Effector memory CD4-positive, alpha-beta T cell (primary cell): ENCODE measurements around the gene FOXO3.
"Not testable (repeated sequence)": the region's sequence is repeated elsewhere in the genome, so short reads cannot be mapped to it uniquely, and the experiment has no call there.

Experiments
- DNase-seq, 3 donors: peaks; one replicate each; pipeline ENCODE4 v3.0.0-alpha.2; 2020
- H3K27ac ChIP-seq: 2 replicates; pipeline ENCODE4 v1.7.0; 2013; ENCODE audit warnings: mild to moderate bottlenecking, low read length, moderate library complexity; ENCODE audit not compliant: insufficient read depth, poor library complexity, severe bottlenecking
- H3K27me3 ChIP-seq: replicated peaks from 2 replicates; pipeline ENCODE4 v1.7.0; 2013; ENCODE audit warnings: mild to moderate bottlenecking, low read length; ENCODE audit not compliant: insufficient read depth, control insufficient read depth, poor library complexity, severe bottlenecking
- H3K36me3 ChIP-seq: 2 replicates; pipeline ENCODE4 v1.7.0; 2013; ENCODE audit warnings: mild to moderate bottlenecking, low read length, moderate library complexity; ENCODE audit not compliant: control insufficient read depth, insufficient read depth
- H3K4me1 ChIP-seq: 2 replicates; pipeline ENCODE4 v1.7.0; 2013; ENCODE audit warnings: low read length, mild to moderate bottlenecking; ENCODE audit not compliant: control insufficient read depth, insufficient read depth, poor library complexity, severe bottlenecking
- H3K4me3 ChIP-seq: 2 replicates; pipeline ENCODE4 v1.7.0; 2013; ENCODE audit warnings: low read length, low read depth, mild to moderate bottlenecking; ENCODE audit not compliant: insufficient read depth, poor library complexity, severe bottlenecking
- H3K9me3 ChIP-seq: 2 replicates; pipeline ENCODE4 v1.7.0; 2013; ENCODE audit warnings: mild to moderate bottlenecking, low read length, moderate library complexity; ENCODE audit not compliant: control insufficient read depth

Gene FOXO3

GRCh38 chr6:108680314-108680713 is 119.6 kb downstream of the FOXO3 start:
- not testable (repeated sequence) for DNase-seq, H3K27me3 ChIP-seq, H3K9me3 ChIP-seq, H3K4me1 ChIP-seq, H3K27ac ChIP-seq, H3K36me3 ChIP-seq, H3K4me3 ChIP-seq

DNA sequence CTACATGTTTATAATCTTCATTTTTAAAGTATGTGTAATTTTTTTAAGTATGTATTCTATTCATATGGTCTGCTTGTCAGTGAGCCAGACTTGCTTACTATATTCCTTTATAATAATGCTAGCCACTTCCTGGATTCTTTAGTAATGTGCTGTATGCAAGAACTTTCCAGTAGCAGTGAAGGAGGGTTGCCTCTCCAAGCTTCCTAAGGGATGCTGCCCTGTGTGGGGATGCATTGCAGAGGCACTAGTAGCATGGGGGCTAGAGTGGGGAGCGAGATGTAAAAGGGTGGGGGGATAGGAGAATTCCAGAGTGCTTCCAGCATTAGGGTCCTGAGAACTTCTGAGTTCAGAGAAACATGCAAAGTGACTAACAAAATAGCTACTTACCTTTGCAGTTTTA is 121.0 kb downstream of the FOXO3 start:
- not testable (repeated sequence) for H3K4me1 ChIP-seq, DNase-seq, H3K27me3 ChIP-seq, H3K9me3 ChIP-seq, H3K27ac ChIP-seq, H3K4me3 ChIP-seq, H3K36me3 ChIP-seq

DNA sequence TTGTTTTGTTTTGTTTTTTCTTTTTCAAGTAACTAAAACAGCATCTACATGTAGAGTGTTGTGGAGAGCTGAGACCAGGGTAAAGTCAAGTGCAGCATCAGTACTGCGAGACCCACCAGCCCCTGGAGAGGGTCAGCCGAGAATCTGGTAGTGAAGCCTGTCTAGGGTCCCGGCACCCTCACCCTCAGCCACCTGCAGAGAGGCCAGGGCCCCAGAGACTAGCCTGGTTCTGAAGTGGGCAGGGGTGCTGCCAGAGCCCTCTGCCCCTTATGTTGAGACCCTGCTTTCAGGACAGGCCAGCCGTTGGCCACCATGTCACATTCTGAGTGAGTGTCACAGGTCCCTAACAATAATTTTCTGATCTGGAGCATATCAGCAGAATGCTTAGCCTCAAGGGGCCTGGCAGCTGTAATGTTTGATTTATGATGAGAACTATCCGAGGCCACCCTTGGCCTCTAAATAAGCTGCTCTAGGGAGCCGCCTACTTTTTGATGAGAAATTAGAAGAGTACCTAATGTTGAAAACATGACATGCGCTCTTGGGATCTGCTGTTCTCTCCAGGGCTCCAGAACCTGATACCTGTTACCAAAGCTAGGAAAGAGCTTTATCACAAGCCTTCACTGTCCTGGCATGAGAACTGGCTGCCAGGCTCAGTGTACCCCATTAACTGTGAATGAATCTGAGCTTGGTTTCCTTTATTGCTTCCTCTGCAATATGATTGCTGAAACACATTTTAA is 121.8 kb downstream of the FOXO3 start:
- not testable (repeated sequence) for DNase-seq, H3K36me3 ChIP-seq, H3K4me3 ChIP-seq, H3K4me1 ChIP-seq, H3K27ac ChIP-seq, H3K9me3 ChIP-seq, H3K27me3 ChIP-seq

DNA sequence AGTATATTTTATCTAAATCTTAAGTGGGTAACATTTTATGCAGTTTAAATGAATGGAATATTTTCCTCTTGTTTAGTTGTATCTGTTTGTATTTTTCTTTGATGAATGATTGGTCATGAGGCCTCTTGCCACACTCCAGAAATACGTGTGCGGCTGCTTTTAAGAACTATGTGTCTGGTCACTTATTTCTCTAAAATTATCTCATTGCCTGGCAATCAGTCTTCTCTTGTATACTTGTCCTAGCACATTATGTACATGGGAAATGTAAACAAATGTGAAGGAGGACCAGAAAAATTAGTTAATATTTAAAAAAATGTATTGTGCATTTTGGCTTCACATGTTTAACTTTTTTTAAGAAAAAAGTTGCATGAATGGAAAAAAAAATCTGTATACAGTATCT is 123.3 kb downstream of the FOXO3 start:
- H3K4me3 ChIP-seq, H3K36me3 ChIP-seq, H3K27me3 ChIP-seq, H3K9me3 ChIP-seq, H3K27ac ChIP-seq, H3K4me1 ChIP-seq, DNase-seq: not testable (repeated sequence)

GRCh38 chr6:108684771-108685329 is 124.1 kb downstream of the FOXO3 start:
- DNase-seq: no peak
- H3K9me3 ChIP-seq: no peaks in the 10 kb centered on the region
- H3K27ac ChIP-seq: no peak overlapping the region
- H3K4me1 ChIP-seq: no peaks in the 10 kb centered on the region
- H3K36me3 ChIP-seq: peaks cover 4% of the 10 kb centered on the region
- H3K4me3 ChIP-seq: no peak overlapping the region
- no peaks in the 10 kb centered on the region for H3K27me3 ChIP-seq

DNA sequence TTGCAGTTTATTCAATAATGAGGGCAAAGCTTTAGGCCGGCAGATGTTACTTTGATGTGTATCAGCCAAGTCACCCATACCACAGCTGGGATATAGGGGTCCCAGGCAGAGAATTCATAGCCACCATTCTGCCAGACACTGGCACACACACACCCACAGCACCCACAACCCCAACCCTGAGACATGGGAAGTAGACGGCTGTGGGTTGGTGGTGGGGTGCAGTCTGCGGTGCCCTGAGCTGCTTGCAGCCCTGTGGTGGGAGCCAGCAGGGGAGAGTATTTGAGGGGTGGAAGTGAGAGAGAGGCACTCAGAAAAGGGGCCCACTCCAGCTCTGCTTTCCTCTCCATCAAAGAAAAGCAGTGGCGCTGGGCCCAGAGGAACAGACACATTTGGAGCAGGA is 125.3 kb downstream of the FOXO3 start:
- Histone ChIP-seq H3K27ac (no peak overlapping the region), H3K27me3 (no peaks in the 10 kb centered on the region), H3K4me1 (no peaks in the 10 kb centered on the region), H3K4me3 (no peak overlapping the region), H3K9me3 (no peaks in the 10 kb centered on the region), H3K36me3 (peaks cover 4% of the 10 kb centered on the region)
- no peak for DNase-seq

- no peaks in the 10 kb centered on the region for H3K27me3 ChIP-seq
- H3K4me1 ChIP-seq: no peaks in the 10 kb centered on the region
- no peak overlapping the region for H3K27ac ChIP-seq
- H3K9me3 ChIP-seq: no peaks in the 10 kb centered on the region
- H3K36me3 ChIP-seq: peaks cover 4% of the 10 kb centered on the region
- no peak overlapping the region for H3K4me3 ChIP-seq
- no peak for DNase-seq
These were observed 126.2 kb downstream of the FOXO3 start for GRCh38 chr6:108686896-108687295.

GRCh38 chr6:108687921-108688320 is 127.2 kb downstream of the FOXO3 start:
- H3K27me3 ChIP-seq: no peaks in the 10 kb centered on the region
- no peak for DNase-seq
- H3K9me3 ChIP-seq: no peaks in the 10 kb centered on the region
- H3K4me3 ChIP-seq: no peak overlapping the region
- H3K4me1 ChIP-seq: no peaks in the 10 kb centered on the region
- peaks cover 4% of the 10 kb centered on the region for H3K36me3 ChIP-seq
- H3K27ac ChIP-seq: no peak overlapping the region

- DNase-seq: no peak
- H3K4me3 ChIP-seq: no peak overlapping the region
- H3K27ac ChIP-seq: no peak overlapping the region
These were observed 128.8 kb downstream of the FOXO3 start for GRCh38 chr6:108689272-108690161.

More at GRCh38 chr6:108689272-108690161, 128.8 kb downstream of the FOXO3 start:
- Histone ChIP-seq H3K9me3 (no peaks in the 10 kb centered on the region), H3K36me3 (peaks cover 4% of the 10 kb centered on the region), H3K4me1 (no peaks in the 10 kb centered on the region), H3K27me3 (no peaks in the 10 kb centered on the region)
